Anterior cingulate cortex (tissue), 58 donors: ENCODE results near the gene SLC19A1.

Source experiments
- DNase-seq, 58 donors: peaks; one replicate each; lab custom pipeline; 2025; lab: John Stamatoyannopoulos, UW

The SLC19A1 gene

DNA sequence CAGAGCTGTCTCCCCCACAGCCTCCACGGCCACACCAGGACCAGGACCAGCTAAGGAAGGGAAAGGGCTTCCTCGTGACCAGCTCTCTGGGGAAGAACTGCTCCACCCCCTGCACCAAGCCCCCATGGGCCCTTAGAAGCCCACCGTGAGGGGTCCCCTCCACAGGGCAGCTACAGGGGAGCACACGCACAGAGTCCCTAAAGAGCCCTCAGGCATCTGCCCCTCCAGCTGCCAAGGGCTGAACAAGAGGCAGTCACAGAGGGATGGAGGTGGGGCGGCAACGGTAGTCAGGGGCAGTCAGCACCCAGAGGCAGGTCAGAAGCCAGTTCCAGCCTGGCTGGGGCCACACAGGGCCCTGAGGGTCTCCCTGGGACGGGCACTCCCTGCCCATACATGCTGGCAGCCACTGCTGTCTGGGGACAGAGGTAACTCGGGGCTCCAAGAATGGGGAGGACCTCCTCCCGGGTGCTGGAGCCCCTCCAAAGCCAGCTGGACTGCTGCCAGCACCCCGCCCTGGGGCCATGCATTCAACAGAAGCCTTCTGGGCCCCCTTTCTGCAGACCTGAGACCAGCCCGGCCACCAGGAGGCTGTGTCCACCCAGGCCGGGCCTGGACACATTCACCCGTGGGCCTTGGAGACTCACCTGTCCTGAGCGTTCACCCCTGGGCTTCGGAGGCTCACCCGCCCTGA lies 18.7 kb downstream of the SLC19A1 start:
- no peak for DNase-seq

- DNase-seq = no peak
Measured at GRCh38 chr21:45522986-45523385, 19.3 kb downstream of the SLC19A1 start.

GRCh38 chr21:45522381-45522780 lies 19.9 kb downstream of the SLC19A1 start:
- no peak for DNase-seq

DNA sequence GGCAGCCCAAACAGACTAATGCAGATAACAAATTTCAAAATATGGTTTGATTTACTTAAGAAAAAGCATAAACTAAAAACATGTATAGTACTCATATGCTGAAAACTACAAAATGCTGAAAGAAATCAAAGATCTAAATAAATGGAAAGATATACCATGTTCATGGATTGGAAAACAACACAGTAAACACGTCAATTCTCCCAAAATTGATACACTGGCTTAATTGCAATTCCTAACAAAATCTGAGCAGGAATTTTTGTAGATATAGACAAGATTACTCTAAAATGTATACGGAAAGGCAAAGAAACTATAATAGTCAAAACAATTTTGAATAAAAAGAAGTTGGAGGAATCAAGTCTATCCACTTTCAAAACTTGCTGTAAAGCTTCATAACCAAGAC lies 21.0 kb downstream of the SLC19A1 start:
- DNase-seq = no peak

- DNase-seq = no peak
Measured at GRCh38 chr21:45519182-45519581, 23.1 kb downstream of the SLC19A1 start.

DNA sequence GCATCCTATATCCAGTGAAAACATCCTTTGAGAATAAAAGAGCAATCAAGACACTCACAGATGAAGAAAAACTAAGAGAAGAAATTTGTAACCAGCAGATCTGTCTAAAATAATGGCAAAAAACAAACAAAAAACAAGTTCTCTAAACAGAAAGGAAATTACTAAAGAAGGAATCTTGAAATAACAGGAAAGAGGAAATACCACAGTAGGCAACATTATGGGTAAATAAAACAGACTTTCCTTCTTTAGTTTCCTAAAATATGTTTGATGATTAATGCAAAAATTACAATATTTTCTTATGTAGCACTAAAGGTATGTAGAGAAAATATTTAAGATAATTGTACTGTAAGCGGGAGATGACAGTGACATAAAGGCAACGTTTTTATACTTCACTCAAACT lies 23.5 kb downstream of the SLC19A1 start:
- no peak for DNase-seq

DNA sequence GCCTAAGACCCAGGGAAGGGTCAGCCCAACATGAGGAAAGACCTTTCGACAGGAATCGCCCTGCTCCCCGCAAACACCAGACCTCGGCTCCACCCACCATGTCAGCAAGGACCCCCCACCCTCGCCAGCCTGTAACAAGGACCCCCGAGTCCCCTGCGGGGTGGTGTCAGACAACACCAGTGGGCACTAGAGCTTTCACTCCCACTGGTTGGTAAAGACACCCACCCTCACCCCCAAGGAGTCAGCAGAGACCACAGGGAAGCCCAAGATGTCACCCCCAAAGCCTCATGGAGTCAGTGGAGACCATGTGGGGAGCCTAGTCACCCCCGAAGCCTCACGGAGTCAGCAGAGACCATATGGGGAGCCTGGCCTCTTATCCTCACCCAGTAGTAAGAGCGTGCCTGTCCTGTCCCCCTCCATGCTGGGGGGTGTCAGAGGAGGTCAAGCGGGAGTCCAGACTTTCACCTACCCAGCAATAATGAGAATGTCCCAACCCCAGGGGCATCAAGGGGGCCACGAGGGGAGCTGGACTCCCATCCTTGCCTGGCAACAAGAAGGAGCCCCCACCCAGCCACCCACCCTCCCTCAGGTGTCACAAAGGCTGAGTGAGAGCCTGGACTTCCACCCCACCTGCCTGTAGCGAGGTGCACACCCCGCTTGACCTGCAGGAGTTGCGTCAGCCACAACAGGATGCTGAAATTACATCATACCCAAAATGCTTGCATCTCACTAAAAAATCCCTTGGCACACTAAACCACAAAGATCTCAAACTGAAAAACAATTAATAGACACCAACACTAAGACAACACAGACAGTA lies 24.8 kb downstream of the SLC19A1 start:
- DNase-seq = no peak

- DNase-seq = no peak
Measured at GRCh38 chr21:45516671-45517151, 25.5 kb downstream of the SLC19A1 start.

- no peak for DNase-seq
Measured at GRCh38 chr21:45516071-45516670, 26.1 kb downstream of the SLC19A1 start.

DNA sequence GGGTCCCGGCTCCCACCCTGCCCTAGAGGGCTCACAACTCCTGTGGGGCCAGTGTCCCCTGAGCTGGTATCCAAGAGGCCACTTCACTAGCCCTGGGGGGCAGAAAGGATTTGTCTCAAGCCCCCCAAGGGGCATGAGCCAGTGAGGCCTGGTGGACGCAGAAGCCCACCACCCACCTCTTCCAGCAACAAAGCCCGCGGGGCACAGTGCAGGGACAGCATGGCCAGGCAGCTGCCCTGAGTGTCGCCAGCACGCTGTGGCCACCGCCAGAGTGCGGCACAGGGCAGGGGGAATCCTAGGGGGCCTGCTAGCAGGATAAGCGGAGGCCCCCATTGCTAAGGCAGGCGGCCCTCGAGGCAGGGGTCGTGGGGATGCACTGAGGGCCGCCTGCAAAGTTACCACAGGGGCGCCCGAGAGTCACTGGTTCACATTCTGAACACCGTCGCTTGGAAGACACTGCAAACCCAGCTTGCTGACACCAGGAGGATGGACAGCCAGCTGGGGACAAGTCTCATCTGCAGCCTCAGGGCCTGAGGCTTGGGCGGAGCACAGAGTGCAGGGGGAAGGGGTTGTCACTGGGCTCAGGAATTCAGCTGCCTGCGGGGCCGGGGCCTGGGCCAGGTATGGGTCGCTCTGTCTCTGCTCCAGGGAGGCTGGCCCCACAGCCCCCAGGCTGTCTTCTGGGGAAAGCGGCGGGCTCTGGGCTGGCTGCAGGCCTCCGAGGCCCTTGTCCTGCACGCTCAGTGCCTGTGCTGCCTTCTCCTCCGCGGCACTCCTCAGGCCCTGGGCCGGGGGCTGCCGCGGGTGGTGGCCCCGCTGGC lies 26.8 kb downstream of the SLC19A1 start:
- no peak for DNase-seq

- DNase-seq = no peak
Measured at GRCh38 chr21:45514311-45515021, 27.8 kb downstream of the SLC19A1 start.

DNA sequence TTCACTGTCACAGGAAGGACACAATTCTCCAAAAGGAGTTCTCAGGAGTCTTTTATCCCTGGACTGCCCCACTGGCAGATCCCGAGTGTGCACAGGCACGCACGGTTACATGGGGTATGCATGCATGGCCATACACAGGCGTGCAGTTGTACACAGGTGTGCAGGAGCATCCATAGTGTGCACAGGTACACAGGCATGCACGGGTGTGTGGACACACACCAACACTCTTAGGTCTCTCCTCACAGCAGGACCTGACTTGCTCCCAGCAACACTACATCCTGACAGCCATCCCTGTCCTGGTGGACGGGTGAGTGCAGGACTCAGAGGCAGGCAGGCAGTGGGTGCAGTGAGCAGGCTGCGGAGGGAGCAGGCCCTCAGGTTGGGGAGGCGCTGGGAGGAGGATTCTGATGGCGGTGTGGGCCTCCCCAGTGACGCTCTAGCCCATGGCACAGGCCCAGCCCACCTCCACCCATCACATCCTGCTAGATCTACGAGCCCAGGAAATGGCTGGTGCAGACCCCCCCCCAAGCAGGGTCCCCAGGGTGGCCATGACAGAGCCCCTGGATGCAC lies 28.4 kb downstream of the SLC19A1 start:
- DNase-seq = no peak

GRCh38 chr21:45513003-45513717 lies 29.1 kb downstream of the SLC19A1 start:
- DNase-seq = no peak

DNA sequence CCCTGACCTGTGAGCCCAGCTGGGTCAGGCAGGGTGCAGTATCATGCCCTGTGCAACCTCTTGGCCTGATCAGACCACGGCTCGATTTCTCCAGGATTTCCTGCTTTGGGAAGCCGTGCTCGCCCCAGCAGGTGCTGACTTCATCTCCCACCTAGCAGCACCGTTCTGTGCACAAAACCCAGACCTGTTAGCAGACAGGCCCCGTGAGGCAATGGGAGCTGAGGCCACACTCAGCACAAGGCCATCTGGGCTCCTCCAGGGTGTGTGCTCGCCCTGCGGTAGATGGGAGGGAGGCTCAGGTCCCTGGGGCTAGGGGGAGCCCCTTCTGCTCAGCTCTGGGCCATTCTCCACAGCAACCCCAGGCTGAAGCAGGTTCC lies 29.6 kb downstream of the SLC19A1 start:
- DNase-seq = no peak

GRCh38 chr21:45511661-45512431 lies 30.4 kb downstream of the SLC19A1 start:
- no peak for DNase-seq

DNA sequence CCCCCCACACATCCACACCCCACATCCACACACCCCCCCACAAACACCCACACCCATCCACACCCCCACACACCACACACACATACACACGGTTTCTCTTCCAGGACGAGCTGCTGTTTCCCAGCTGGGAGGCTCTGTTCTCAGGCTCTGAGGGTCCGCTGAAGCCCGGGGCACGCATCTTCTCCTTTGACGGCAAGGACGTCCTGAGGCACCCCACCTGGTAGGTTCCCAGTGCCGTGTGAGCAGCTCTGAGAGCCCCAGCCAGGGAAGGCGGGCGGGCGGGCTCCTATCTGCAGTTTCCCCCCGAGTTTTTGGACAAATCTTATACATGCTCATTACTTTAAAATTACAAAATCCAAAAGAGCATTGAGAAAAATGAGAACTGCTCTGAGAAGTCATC lies 31.2 kb downstream of the SLC19A1 start:
- DNase-seq = no peak

GRCh38 chr21:45510466-45510955 lies 31.7 kb downstream of the SLC19A1 start:
- no peak for DNase-seq
